NCI-H2107 treated with DMSO at 0.1 percent for 48 hours (cell line): ENCODE results near the gene PRDM10.

Experiments
- DNase-seq: peaks from one replicate; lab custom pipeline; 2025; ENCODE audit not compliant: unreplicated experiment; lab: John Stamatoyannopoulos, UW

PRDM10 gene

GRCh38 chr11:129854232-129854805 lies 148.3 kb downstream of the PRDM10 start:
- DNase-seq, result no peak

- peak; percentile 81 for DNase-seq
Observed at GRCh38 chr11:129853518-129854231, 149.0 kb downstream of the PRDM10 start.

GRCh38 chr11:129852125-129852740 lies 150.4 kb downstream of the PRDM10 start:
- DNase-seq, result no peak
